HG03432 (cell line): ENCODE data around the gene CGREF1.

Experiments used
- ATAC-seq: cut with Tn5 transposase; IDR thresholded peaks from one replicate; pipeline ENCODE4 v1.9.1; 2021; ENCODE audit warnings: mild to moderate bottlenecking, moderate library complexity; ENCODE audit not compliant: unreplicated experiment

CGREF1 gene, protein sequence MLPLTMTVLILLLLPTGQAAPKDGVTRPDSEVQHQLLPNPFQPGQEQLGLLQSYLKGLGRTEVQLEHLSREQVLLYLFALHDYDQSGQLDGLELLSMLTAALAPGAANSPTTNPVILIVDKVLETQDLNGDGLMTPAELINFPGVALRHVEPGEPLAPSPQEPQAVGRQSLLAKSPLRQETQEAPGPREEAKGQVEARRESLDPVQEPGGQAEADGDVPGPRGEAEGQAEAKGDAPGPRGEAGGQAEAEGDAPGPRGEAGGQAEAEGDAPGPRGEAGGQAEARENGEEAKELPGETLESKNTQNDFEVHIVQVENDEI

GRCh38 chr2:27118525-27119329 is at the start of gene CGREF1:
TSS of gene CGREF1 (minus strand) at chr2:27119128. CDS start at chr2:27104366, 14,762 bp downstream.
- no peak for ATAC-seq

DNA sequence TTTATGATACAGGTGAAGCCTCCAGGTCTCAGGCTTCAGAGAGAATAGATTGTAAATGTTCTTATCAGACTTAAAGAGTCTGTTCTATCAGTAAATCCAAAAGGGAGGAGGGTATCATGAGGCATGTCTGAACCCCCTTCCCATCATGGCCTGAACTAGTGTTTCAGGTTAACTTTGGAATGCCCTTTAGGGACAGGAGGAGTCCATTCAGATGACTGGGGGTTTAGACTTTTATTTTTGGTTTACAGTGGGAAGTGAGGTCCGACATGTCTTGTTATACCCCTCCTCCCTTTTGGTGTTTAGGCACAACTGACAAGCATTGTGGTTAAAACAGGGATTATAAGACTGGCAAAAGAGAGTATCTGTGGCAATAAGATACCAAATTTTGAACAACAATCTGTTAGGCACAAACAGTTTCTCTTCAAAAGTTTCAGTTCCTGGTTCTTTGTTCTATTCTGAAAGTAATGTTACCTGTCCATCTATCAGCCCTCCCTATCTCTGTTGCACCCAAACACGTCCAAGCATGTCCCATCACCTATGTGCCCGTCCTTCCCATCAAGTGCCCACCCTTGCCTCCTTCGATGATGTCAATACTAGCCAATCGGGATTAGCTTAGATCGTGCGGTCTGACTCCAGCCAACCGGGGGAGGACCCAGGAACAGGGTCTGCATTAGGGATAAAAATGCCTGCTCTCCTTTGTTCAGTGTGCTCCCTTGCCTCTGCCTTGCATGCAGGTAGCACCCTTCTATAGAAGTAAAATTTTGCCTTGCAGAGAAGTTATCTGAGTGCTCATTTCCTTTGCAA is 46.2 kb upstream of the CGREF1 start:
- no peak for ATAC-seq

DNA sequence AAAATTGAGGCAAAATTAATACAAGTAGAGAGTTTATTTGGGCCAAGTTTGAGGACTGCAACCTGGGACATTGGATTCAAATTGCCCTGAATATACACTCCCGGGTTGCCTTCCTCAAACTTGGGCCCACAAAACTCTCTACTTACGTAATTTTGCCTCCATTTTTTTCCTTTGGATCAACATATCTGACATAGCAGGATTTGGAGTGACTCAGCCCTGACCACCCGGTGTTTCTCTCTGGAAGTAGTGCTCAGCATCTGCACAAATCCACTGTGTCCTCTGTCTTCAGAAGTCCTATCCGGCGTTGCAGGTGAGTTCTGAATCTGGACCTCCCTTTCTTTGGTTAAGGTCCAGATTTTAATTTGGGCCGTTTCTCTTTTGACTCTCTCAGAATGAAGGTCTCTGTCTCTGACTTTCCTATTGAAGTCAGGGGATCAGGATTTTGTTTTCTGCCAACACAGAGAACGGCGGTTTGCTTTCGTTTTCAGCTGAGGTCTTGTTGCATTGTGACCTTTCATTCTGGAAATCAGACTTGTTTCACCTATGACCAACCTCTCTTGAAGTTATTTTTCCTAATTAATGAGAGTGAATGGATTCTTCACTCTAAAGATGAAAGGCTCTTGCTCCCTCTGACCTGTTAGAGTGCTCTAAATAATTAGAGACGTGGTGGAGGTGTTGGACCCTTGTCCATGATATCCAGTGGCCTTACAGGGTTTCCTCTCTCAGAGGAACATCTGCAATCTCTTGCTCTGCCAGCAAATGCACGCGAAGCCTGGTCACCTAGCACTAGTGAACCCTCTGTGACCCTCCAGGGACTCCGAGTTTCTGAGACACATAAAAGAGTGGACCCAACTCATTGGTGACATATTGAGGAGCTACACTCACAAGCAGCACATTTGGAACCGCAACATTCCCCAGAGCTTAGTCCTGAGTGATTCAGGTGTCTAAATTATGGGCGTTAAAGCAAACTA is 43.5 kb upstream of the CGREF1 start:
- no peak for ATAC-seq

GRCh38 chr2:27160191-27160590 is 41.3 kb upstream of the CGREF1 start:
- ATAC-seq = no peak

GRCh38 chr2:27159271-27159670 is 40.3 kb upstream of the CGREF1 start:
- ATAC-seq = no peak

- ATAC-seq = no peak
Measured at GRCh38 chr2:27158468-27158867, 39.5 kb upstream of the CGREF1 start.

- no peak for ATAC-seq
Measured at GRCh38 chr2:27155069-27155520, 36.2 kb upstream of the CGREF1 start.

DNA sequence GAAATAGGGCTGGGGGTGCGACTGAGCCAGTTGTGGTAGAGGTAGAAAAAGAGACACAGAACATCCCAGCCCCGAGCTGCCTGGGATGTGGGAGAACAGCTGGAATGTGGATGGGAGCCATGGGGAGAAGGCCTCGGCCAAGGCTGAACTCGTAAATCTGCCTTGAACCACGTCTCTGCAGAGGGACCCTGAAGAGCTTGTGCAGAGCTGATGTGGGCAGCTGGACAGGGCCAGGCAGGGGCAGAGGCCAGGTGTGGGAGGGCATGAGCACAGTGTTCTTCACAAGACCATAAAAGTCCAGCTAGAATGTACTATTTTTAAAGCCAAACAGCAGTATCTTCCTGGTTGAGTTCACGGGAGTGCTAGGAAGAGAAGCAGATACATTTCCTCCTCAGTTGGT is 35.6 kb upstream of the CGREF1 start:
- no peak for ATAC-seq

GRCh38 chr2:27152796-27153464 is 34.0 kb upstream of the CGREF1 start:
- ATAC-seq = no peak

DNA sequence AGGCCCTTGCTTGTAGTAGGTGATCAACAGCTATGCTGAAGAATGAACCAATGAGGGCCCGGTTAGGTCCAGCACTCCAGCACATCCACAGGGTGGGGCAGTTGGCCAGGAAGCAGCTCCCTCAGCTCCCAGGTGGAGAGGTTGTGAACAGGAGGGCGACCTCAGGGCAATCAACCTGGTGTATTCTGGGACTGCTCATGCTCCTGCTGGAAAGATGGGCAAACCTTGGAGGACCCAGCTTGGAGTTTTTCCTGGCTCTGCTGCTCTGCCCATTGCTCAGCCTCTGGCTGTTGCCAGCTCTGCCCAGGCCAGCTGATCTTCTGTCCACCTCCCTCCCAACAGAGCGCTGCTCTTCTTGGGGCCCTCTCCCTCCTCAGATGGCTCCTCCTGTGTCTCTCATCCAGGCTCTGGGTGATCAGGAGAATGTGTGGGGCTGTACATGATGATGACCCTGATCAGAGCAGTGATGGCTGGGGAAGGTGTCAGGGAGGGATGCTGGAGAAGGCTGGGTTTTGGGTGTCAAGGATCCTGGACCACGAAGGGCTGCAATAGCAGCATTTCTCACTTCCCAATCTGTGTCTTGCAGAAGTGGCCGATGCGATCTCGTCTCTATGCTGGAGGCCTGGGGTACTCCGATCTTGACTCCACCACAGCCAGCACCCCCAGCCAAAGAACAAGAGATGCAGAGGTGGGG is 33.3 kb upstream of the CGREF1 start:
- no peak for ATAC-seq

DNA sequence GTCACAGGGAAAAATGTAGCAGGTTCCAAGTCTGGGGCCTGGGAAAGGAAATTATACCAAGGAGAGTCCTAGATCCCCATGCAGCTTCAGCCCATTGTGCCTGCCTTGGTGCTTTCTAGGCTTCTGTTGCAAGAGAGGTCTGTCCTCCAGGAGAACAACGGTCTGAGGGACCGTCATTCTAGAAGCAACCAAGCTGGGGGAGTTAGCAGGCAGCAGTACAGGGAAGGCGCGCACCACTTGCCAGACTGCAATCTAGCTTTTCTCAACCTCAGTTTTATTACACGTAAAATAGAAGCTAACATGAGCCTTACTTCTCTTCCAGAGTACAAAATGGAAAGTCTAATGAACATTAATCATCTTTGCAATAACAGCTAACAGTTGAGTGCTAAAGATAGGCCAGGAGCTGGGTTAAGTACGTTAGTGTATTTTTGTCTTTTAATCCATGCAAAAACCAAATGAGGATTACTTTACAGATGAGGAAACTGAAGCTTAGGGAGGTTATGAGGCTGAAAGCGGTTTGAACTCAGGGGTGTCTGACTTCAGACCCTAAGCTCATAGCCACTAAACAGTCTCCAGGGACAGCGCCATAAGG is 31.8 kb upstream of the CGREF1 start:
- ATAC-seq = no peak

GRCh38 chr2:27149570-27150405 is 30.9 kb upstream of the CGREF1 start:
- ATAC-seq = no peak

GRCh38 chr2:27148801-27149439 is 30.0 kb upstream of the CGREF1 start, which contains the start of gene TCF23:
TSS of gene TCF23 (plus strand) at chr2:27149004. CDS start at chr2:27149134, 130 bp downstream.
- no peak for ATAC-seq

DNA sequence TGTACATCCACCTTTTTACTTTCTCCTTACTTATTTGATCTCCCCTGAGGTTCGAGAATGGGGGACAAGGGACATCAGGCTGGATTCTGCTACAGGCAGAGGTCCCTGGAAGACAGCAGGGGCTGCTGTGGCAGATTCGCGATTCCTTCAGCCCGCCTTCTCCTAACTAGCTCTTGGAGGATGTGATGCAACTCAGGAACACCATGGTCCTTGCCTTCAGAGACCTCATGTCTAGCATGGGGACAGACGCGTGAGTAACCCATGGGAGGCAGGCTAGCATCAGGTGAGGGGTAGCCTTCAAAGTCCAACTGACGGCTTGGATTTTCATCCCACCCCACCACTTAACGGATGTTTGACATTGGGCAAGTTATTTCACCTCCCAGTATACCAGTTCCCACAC is 29.0 kb upstream of the CGREF1 start:
- no peak for ATAC-seq

DNA sequence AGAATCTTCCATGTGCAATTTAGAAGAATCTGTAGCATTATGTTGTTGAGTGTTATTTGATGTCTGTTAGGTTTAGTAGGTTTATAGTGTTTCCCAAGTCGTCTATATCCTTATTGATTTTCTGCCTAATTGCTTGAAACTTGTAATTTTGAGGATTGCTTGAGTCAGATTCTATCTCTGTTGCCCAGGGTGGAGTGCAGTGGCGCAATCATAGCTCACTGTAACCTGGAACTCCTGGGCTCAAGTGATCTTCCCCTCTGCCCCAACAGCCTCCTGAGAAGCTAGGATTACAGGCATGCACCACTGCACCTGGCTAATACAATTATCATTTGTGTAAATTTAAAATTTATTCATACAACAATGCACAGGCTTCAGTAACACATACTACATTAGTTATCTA is 26.8 kb upstream of the CGREF1 start:
- ATAC-seq = no peak

GRCh38 chr2:27143285-27143684 is 24.4 kb upstream of the CGREF1 start:
- no peak for ATAC-seq

DNA sequence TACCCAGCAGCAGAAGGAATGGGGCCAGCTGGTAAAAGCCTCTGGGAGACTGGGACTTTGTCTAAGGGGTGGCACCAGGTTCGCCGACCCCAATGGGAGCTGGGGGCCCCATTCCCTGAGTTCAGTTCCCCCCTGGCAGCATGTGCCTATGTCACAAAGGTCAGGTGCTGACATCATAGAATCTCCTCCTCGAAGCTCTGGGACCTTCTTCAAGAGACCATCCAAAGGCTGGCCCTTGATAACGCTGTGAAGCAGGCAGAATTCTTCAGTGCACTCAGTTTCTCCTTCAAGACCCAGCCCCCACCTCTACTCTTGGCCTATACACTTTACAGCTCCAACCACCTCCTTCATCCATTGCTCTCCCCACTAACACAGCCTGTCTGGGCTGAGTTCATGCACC is 20.4 kb upstream of the CGREF1 start, which contains the start of gene PRR30:
Gene PRR30 (minus strand): TSS at position 101 of the 400 bp plus-strand sequence. CDS start 1,081 bp downstream, outside the sequence.
- no peak for ATAC-seq
